ENCODE measurements around the gene RAD51B. TPM values are rescaled to one million over a fixed set of nuclear protein-coding genes. Genes with fewer than 3 reads are reported as not detected.
"Not testable (repeated sequence)": the region's sequence is repeated elsewhere in the genome, so short reads cannot be mapped to it uniquely, and the experiment has no call there.

Gene RAD51B
- total RNA-seq, 1 experiment from 2014 or later: 29.9 TPM

DNA sequence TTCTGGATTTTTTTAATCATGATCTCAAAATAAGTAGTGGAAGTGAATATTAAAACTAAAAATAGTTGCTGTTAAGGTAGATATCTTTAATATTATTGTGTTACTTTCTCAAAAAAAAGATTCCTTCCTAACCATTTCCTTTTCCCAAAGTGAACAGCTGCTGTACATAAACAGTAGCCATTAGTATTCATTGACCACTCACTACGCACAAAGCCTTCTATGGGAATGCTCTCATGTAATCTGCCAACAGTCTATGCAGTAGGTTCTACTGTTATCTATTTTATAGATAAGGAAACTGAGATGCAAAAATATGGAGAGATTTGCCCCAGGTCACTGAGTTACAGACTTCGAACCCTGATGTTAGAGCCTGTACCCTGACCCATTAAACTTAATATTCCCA lies 941.2 kb downstream of the RAD51B start:
- Histone ChIP-seq H3K27me3 (ENCODE audit: insufficient read depth, low read depth) (no peaks in the 10 kb centered on the region), H4K20me1 (ENCODE audit: insufficient read depth) (no peaks in the 10 kb centered on the region), H3K27ac (no peak overlapping the region), H3K4me2 (no peak overlapping the region), H3K9me2 (ENCODE audit: insufficient read depth) (no peaks in the 10 kb centered on the region), H3K36me3 (ENCODE audit: low read depth) (no peaks in the 10 kb centered on the region), H3F3A (ENCODE audit: insufficient read depth, low read depth) (no peaks in the 10 kb centered on the region), H3K9me3 (ENCODE audit: insufficient read depth, low read depth) (no peaks in the 10 kb centered on the region), H3K4me1 (replicated peaks; ENCODE audit: insufficient read depth) (peaks cover 7% of the 10 kb centered on the region), H2AFZ (no peak overlapping the region), H3K4me3 (no peak overlapping the region), H3K79me2 (ENCODE audit: low read depth) (no peaks in the 10 kb centered on the region)
- no peak for DNase-seq
- ChIA-PET CTCF (interaction anchor here (0.5 kb wide), 1 partner anchor 9 kb away, joined by 3 read pairs; no protein-coding TSS in a partner anchor), POLR2A (ENCODE audit: unreplicated experiment) (no interaction called here)
- intact Hi-C loops (cut with micrococcal nuclease; ENCODE audit: unreplicated experiment): no loop called here
- BruUV-seq (replicated peaks): no TSS peak
- no peak for TF ChIP-seq EZH2 (IDR thresholded peaks at IDR 0.05; ENCODE audit: low read depth)
- TF ChIP-seq, protein P1, sequence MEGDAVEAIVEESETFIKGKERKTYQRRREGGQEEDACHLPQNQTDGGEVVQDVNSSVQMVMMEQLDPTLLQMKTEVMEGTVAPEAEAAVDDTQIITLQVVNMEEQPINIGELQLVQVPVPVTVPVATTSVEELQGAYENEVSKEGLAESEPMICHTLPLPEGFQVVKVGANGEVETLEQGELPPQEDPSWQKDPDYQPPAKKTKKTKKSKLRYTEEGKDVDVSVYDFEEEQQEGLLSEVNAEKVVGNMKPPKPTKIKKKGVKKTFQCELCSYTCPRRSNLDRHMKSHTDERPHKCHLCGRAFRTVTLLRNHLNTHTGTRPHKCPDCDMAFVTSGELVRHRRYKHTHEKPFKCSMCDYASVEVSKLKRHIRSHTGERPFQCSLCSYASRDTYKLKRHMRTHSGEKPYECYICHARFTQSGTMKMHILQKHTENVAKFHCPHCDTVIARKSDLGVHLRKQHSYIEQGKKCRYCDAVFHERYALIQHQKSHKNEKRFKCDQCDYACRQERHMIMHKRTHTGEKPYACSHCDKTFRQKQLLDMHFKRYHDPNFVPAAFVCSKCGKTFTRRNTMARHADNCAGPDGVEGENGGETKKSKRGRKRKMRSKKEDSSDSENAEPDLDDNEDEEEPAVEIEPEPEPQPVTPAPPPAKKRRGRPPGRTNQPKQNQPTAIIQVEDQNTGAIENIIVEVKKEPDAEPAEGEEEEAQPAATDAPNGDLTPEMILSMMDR (conservative IDR thresholded peaks at IDR 0.05): no peak

DNA sequence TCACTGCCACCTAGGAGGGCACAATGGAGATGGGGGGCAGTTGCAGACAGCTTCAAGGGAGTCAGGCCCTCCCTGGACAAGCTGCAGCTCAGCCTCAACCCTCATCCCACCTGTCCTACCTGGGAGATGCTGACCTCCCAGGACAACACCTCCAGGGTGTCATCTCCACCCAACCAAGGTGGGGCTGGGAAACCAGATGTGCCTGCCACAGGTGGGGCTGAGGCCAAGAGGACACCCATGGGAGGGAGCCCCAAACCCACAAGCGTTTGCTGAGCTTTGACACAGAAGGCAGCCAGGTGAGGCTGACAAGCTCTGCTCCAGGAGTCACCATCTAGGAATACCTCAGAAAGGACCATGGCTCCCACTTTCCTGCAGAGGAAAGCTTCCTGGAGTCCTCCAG lies 941.8 kb downstream of the RAD51B start:
- Histone ChIP-seq H3K9me2 (ENCODE audit: insufficient read depth) (no peaks in the 10 kb centered on the region), H4K20me1 (ENCODE audit: insufficient read depth) (no peaks in the 10 kb centered on the region), H3K79me2 (ENCODE audit: low read depth) (no peaks in the 10 kb centered on the region), H3K4me2 (no peak overlapping the region), H3K27me3 (ENCODE audit: insufficient read depth, low read depth) (no peaks in the 10 kb centered on the region), H3K9me3 (ENCODE audit: insufficient read depth, low read depth) (no peaks in the 10 kb centered on the region), H3K4me3 (no peak overlapping the region), H3K27ac (no peak overlapping the region), H3F3A (ENCODE audit: insufficient read depth, low read depth) (no peaks in the 10 kb centered on the region), H3K4me1 (replicated peaks; ENCODE audit: insufficient read depth) (peaks cover 7% of the 10 kb centered on the region), H3K36me3 (ENCODE audit: low read depth) (no peaks in the 10 kb centered on the region), H2AFZ (no peak overlapping the region)
- TF ChIP-seq, protein P1 (conservative IDR thresholded peaks at IDR 0.05): no peak
- no peak for TF ChIP-seq EZH2 (IDR thresholded peaks at IDR 0.05; ENCODE audit: low read depth)
- POLR2A ChIA-PET (ENCODE audit: unreplicated experiment): no interaction called here
- no TSS peak for BruUV-seq (replicated peaks)
- CTCF ChIA-PET: no interaction called here
- DNase-seq: no peak
- intact Hi-C loops (cut with micrococcal nuclease; ENCODE audit: unreplicated experiment): no loop called here

DNA sequence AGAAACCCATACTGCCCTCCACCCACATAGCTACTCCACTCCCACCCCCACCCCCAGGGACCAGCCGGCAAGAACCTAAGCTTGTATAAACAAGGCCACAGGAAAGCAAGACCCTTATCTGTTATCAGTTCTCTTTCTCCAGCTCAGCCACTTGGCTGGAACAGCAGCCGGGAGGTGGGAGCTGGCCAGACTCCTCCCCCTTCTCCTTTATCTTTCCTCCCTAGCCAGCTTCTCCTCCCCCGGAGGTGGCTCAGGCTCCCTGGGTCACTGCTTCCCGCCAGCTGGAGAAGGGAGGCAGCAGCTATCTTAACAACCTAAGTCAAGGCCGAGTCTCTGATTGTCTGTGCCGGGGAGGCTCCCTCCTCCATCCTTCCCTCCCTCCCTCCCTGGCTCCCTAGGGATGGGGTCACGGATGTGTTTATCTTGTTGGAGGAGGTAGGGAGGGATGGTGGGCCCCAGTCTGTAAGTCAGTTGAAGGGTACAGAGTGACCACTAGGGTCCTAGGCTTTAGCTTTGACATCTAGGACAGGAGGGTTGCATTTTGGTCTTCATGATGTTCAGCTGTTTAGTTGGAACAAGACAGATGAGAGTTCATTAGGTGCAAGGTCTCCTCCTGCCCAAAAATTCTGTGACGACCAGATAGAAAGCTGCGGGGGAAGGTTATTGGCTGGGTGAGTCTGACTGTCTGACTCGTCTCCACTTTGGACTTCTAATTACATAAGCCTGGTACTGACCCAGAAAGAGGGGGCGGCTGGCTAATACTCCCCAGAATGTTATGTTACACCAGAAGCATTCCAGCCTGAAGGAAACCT lies 943.6 kb downstream of the RAD51B start:
- Histone ChIP-seq H3K4me1 (replicated peaks; ENCODE audit: insufficient read depth) (no peaks in the 10 kb centered on the region), H3K79me2 (ENCODE audit: low read depth) (no peaks in the 10 kb centered on the region), H4K20me1 (ENCODE audit: insufficient read depth) (no peaks in the 10 kb centered on the region), H3K36me3 (ENCODE audit: low read depth) (no peaks in the 10 kb centered on the region), H3K27ac (no peak overlapping the region), H3K27me3 (ENCODE audit: insufficient read depth, low read depth) (no peaks in the 10 kb centered on the region), H3K4me2 (no peak overlapping the region), H3K9me2 (ENCODE audit: insufficient read depth) (no peaks in the 10 kb centered on the region), H3K9me3 (ENCODE audit: insufficient read depth, low read depth) (no peaks in the 10 kb centered on the region), H3F3A (ENCODE audit: insufficient read depth, low read depth) (no peaks in the 10 kb centered on the region), H3K4me3 (no peak overlapping the region), H2AFZ (no peak overlapping the region)
- DNase-seq: no peak
- TF ChIP-seq EZH2 (IDR thresholded peaks at IDR 0.05; ENCODE audit: low read depth): no peak
- TF ChIP-seq, protein P1 (conservative IDR thresholded peaks at IDR 0.05): no peak
- POLR2A ChIA-PET (ENCODE audit: unreplicated experiment): interaction anchor here (0.6 kb wide), 1 partner anchor 297 kb away, joined by 3 read pairs; no protein-coding TSS in a partner anchor
- CTCF ChIA-PET: no interaction called here
- BruUV-seq (replicated peaks): no TSS peak
- intact Hi-C loops (cut with micrococcal nuclease; ENCODE audit: unreplicated experiment): no loop called here

DNA sequence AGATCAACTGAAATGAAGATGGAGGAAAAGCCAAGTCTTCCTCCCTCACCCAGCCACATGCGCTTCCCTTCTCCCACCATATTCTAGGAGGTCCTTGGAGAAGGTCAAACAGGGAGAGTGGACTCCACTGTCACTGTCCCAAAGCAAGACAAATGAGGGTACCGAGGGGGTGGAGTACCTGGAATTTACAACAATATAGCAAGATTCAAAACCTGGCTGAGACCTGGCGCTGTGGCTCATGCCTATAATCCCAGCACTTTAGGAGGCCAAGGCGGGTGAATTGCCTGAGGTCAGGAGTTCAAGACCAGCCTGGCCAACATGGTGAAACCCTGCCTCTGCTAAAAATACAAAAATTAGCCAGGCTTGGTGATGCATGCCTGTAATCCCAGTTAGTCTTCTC lies 944.3 kb downstream of the RAD51B start:
- DNase-seq; H3F3A ChIP-seq (ENCODE audit: insufficient read depth, low read depth); H3K27me3 ChIP-seq (ENCODE audit: insufficient read depth, low read depth); CTCF ChIA-PET; H3K4me3 ChIP-seq; H3K4me1 ChIP-seq (replicated peaks; ENCODE audit: insufficient read depth); H3K79me2 ChIP-seq (ENCODE audit: low read depth); H3K9me2 ChIP-seq (ENCODE audit: insufficient read depth); H4K20me1 ChIP-seq (ENCODE audit: insufficient read depth); H3K9me3 ChIP-seq (ENCODE audit: insufficient read depth, low read depth); H3K36me3 ChIP-seq (ENCODE audit: low read depth); H3K27ac ChIP-seq; intact Hi-C loops (cut with micrococcal nuclease; ENCODE audit: unreplicated experiment); H3K4me2 ChIP-seq; BruUV-seq (replicated peaks); H2AFZ ChIP-seq: not testable (repeated sequence)
- POLR2A ChIA-PET (ENCODE audit: unreplicated experiment): interaction anchor here (0.7 kb wide), 1 partner anchor 16 kb away, joined by 3 read pairs; no protein-coding TSS in a partner anchor
